ENCODE results near the gene MIAT. TPM values are rescaled to one million over a fixed set of nuclear protein-coding genes. Genes with fewer than 3 reads are reported as not detected.

Gene MIAT
- total RNA-seq, 2 donors from 2014 or later = 65.9 to 113 TPM

DNA sequence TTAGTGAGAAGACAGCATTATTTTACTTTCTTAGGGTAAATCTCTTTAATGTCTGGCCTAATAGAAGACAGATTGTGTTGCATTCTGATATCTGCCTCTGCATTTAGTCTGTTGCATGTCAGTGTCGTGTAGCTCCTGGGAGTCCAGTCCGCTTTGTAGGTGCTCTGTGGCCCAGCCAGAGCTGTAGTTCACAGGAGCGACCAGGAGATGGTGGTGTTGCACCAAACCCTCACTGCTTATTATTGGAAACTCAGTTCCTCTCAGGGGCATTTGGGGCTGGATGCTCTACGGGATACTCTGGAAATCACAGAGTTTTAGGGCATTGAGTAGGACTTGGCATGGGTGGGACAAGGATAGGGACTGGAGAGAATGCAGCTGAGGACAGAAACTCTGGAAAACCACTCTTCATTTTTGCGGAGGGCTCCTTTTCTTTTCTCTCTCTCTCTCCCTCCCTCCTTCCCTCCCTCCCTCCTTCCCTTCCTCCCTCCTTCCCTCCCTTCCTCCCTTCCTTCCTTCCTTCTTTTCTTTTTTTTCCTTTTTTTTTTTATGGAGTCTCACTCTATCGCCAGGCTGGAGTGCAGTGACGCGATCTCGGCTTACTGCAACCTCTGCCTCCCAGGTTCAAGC lies 21.7 kb downstream of the MIAT start:
- DNase-seq (peak; percentile 69 to 76), ATAC-seq (replicated peaks in 1 of 2) (peak; percentile 69 to 76)
- Mint-ChIP-seq H3K27ac (peak overlapping the region; percentile 28), H3K4me3 (no peak overlapping the region), H3K4me1 (ENCODE audit: low read depth) (peaks cover 58% of the 10 kb centered on the region), H3K9me3 (no peaks in the 10 kb centered on the region), H3K36me3 (ENCODE audit: insufficient read depth in 2 of 2) (peaks cover 2 to 19% of the 10 kb centered on the region in 2 donors), H3K27me3 (ENCODE audit: low read depth) (no peaks in the 10 kb centered on the region)

GRCh38 chr22:26680485-26680884 lies 23.1 kb downstream of the MIAT start:
- DNase-seq (no peak), ATAC-seq (replicated peaks in 1 of 2) (no peak)
- Mint-ChIP-seq H3K4me3 (no peak overlapping the region), H3K4me1 (ENCODE audit: low read depth) (peaks cover 45% of the 10 kb centered on the region), H3K27ac (no peak overlapping the region), H3K9me3 (no peaks in the 10 kb centered on the region), H3K27me3 (ENCODE audit: low read depth) (no peaks in the 10 kb centered on the region), H3K36me3 (ENCODE audit: insufficient read depth in 2 of 2) (peaks cover 2 to 16% of the 10 kb centered on the region in 2 donors)

DNA sequence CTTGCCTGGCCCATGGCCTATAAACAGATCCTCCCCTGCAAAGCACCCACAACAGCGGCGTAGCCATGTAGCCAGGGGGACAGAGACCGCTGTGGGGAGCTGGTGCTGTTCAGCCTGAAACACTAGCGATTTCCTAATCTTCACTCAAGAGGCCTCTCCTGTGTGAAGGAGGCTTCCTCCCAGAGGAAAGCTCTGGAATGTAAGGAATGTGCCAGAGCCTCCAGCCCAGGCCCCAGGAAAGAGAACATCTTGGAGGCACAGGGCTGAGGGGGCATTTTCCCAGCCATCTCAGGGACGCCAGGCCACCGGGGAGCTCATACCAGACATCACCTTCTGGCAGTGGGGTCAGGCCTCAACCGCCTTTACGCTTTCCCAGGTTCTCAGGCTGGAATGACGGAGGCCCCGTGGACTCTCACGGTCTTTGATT lies 24.0 kb downstream of the MIAT start:
- Mint-ChIP-seq H3K27ac (no peak overlapping the region), H3K27me3 (ENCODE audit: low read depth) (no peaks in the 10 kb centered on the region), H3K4me1 (ENCODE audit: low read depth) (peaks cover 36% of the 10 kb centered on the region), H3K9me3 (no peaks in the 10 kb centered on the region), H3K4me3 (no peak overlapping the region), H3K36me3 (ENCODE audit: insufficient read depth in 2 of 2) (peaks cover 2 to 14% of the 10 kb centered on the region in 2 donors)
- no peak for ATAC-seq (replicated peaks in 1 of 2)
- DNase-seq = no peak

- no peak for DNase-seq
- peaks cover 24% of the 10 kb centered on the region for H3K4me1 Mint-ChIP-seq (ENCODE audit: low read depth)
- no peaks in the 10 kb centered on the region for H3K27me3 Mint-ChIP-seq (ENCODE audit: low read depth)
- H3K4me3 Mint-ChIP-seq = no peak overlapping the region
- H3K27ac Mint-ChIP-seq = peak overlapping the region; percentile 48
- no peaks in the 10 kb centered on the region for H3K9me3 Mint-ChIP-seq
- peaks cover 2 to 14% of the 10 kb centered on the region in 2 donors for H3K36me3 Mint-ChIP-seq (ENCODE audit: insufficient read depth in 2 of 2)
- ATAC-seq (replicated peaks in 1 of 2) = no peak
Measured at GRCh38 chr22:26684168-26684567, 26.8 kb downstream of the MIAT start.

GRCh38 chr22:26685601-26686000 lies 28.2 kb downstream of the MIAT start:
- Mint-ChIP-seq H3K27me3 (ENCODE audit: low read depth) (no peaks in the 10 kb centered on the region), H3K4me3 (no peak overlapping the region), H3K36me3 (ENCODE audit: insufficient read depth in 2 of 2) (peaks cover 2 to 14% of the 10 kb centered on the region in 2 donors), H3K4me1 (ENCODE audit: low read depth) (peaks cover 16% of the 10 kb centered on the region), H3K9me3 (no peaks in the 10 kb centered on the region), H3K27ac (no peak overlapping the region)
- ATAC-seq (replicated peaks in 1 of 2) = no peak
- no peak for DNase-seq

DNA sequence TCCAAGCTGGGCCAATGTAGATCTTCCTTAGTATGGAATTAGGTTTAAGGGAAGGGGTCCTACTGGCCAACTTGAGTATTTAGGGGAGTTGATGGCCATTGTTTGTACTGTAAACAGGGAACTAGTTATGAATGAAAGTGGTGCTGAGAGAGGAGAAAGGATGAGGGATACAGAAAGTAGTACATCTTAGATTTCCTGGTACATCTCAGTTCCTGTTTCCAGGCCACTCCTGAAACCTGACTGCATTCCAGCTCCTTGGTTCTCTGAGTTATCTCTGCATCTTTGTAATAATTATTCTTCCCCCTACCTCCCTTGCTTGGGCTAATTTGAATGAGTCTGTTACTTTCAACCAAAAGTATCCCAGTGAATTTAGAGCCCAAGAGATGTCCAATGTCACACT lies 30.1 kb downstream of the MIAT start:
- Mint-ChIP-seq H3K27me3 (ENCODE audit: low read depth) (no peaks in the 10 kb centered on the region), H3K9me3 (no peaks in the 10 kb centered on the region), H3K4me3 (no peak overlapping the region), H3K27ac (peak overlapping the region; percentile 64), H3K4me1 (ENCODE audit: low read depth) (peaks cover 28% of the 10 kb centered on the region), H3K36me3 (ENCODE audit: insufficient read depth in 2 of 2) (peaks cover 0 to 8% of the 10 kb centered on the region in 2 donors)
- ATAC-seq (replicated peaks in 1 of 2) (no peak), DNase-seq (no peak)

DNA sequence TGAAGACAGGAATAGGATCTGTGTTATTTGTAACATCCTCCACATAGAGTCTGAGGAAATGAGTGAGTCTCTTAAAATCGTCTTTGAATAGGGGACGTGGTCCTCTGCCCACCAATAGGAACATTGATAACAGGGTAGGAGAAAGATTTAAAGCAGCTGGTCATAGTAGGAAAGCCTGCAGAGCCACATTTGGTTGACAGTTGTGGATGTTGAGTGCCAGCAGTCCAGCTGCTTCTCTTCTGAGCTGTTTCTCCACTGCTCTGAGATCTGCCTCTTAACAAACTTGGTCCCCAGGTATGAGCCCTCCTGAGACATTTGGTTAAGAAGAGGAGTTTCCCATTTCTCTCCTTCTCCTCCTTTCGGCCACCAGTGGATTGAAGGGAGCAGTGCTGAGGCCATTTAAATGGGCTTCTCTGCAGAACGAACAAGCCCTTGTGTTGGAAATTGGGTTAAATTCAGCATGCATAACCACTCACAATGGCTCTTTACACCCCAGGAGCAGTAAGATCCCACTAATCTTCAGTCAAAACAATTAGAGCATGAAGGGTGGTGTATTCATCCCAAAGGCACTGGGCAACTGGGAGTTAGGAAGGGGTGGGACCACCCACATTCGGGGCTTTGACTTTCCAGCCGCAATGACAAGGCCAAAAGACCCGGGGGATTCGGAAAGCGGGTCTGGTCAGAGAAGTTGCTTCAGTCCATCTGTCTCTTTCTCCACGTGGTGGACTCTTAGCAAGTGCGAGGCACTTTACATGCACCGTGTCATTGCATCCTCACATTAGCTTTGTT lies 32.3 kb downstream of the MIAT start:
- H3K27me3 Mint-ChIP-seq (ENCODE audit: low read depth) = no peaks in the 10 kb centered on the region
- ATAC-seq (replicated peaks in 1 of 2) (no peak), DNase-seq (no peak)
- H3K27ac Mint-ChIP-seq = no peak overlapping the region
- H3K36me3 Mint-ChIP-seq (ENCODE audit: insufficient read depth in 2 of 2) = peaks cover 3% of the 10 kb centered on the region in 2 donors
- no peaks in the 10 kb centered on the region for H3K9me3 Mint-ChIP-seq
- peaks cover 28% of the 10 kb centered on the region for H3K4me1 Mint-ChIP-seq (ENCODE audit: low read depth)
- no peak overlapping the region for H3K4me3 Mint-ChIP-seq

- peaks cover 3 to 10% of the 10 kb centered on the region in 2 donors for H3K36me3 Mint-ChIP-seq (ENCODE audit: insufficient read depth in 2 of 2)
- H3K4me3 Mint-ChIP-seq = no peak overlapping the region
- no peaks in the 10 kb centered on the region for H3K9me3 Mint-ChIP-seq
- no peaks in the 10 kb centered on the region for H3K27me3 Mint-ChIP-seq (ENCODE audit: low read depth)
- ATAC-seq (replicated peaks in 1 of 2) (no peak), DNase-seq (no peak)
- peak overlapping the region; percentile 20 for H3K27ac Mint-ChIP-seq
- H3K4me1 Mint-ChIP-seq (ENCODE audit: low read depth) = peaks cover 28% of the 10 kb centered on the region
Measured at GRCh38 chr22:26690654-26691376, 33.4 kb downstream of the MIAT start.

GRCh38 chr22:26691377-26691716 lies 34.0 kb downstream of the MIAT start:
- DNase-seq (no peak), ATAC-seq (replicated peaks in 1 of 2) (no peak)
- no peak overlapping the region for H3K4me3 Mint-ChIP-seq
- H3K27me3 Mint-ChIP-seq (ENCODE audit: low read depth) = no peaks in the 10 kb centered on the region
- no peaks in the 10 kb centered on the region for H3K9me3 Mint-ChIP-seq
- H3K4me1 Mint-ChIP-seq (ENCODE audit: low read depth) = peaks cover 28% of the 10 kb centered on the region
- H3K36me3 Mint-ChIP-seq (ENCODE audit: insufficient read depth in 2 of 2) = peaks cover 3 to 13% of the 10 kb centered on the region in 2 donors
- H3K27ac Mint-ChIP-seq = peak overlapping the region; percentile 66

DNA sequence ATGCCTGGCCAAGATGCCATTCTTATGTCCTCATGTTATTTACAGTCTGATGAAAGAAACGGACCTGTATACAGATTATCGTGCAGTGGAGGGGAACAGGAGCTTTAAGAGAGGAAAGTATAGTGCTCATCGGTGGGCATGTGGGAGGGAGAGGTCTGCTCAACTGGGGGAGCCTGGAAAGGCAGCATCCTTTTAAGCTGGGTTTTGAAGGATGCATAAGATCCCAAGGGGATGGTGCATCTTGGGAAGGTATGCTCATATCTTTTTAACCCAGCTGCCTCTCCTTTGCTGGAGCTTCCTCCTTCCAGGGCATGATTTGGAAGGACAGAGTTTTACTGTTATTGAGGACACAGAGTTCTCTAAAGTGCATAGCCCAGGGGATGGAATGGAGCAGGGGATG lies 34.8 kb downstream of the MIAT start:
- no peak for ATAC-seq (replicated peaks in 1 of 2)
- H3K36me3 Mint-ChIP-seq (ENCODE audit: insufficient read depth in 2 of 2) = peaks cover 3 to 13% of the 10 kb centered on the region in 2 donors
- no peaks in the 10 kb centered on the region for H3K27me3 Mint-ChIP-seq (ENCODE audit: low read depth)
- peaks cover 22% of the 10 kb centered on the region for H3K4me1 Mint-ChIP-seq (ENCODE audit: low read depth)
- H3K9me3 Mint-ChIP-seq = no peaks in the 10 kb centered on the region
- DNase-seq = no peak
- H3K27ac Mint-ChIP-seq = no peak overlapping the region
- no peak overlapping the region for H3K4me3 Mint-ChIP-seq

- Mint-ChIP-seq H3K27ac (no peak overlapping the region), H3K4me3 (no peak overlapping the region), H3K27me3 (ENCODE audit: low read depth) (no peaks in the 10 kb centered on the region), H3K9me3 (peaks cover 2% of the 10 kb centered on the region in 2 donors), H3K36me3 (ENCODE audit: insufficient read depth in 2 of 2) (peaks cover 10 to 33% of the 10 kb centered on the region in 2 donors), H3K4me1 (ENCODE audit: low read depth) (peaks cover under 1% of the 10 kb centered on the region)
- no peak for ATAC-seq (replicated peaks in 1 of 2)
- DNase-seq = no peak
Measured at GRCh38 chr22:26697151-26697550, 39.8 kb downstream of the MIAT start.

GRCh38 chr22:26700462-26700861 lies 43.1 kb downstream of the MIAT start:
- Mint-ChIP-seq H3K4me3 (no peak overlapping the region), H3K9me3 (peaks cover 2% of the 10 kb centered on the region in 2 donors), H3K27me3 (ENCODE audit: low read depth) (no peaks in the 10 kb centered on the region), H3K27ac (no peak overlapping the region), H3K36me3 (ENCODE audit: insufficient read depth in 2 of 2) (peaks cover 10 to 26% of the 10 kb centered on the region in 2 donors), H3K4me1 (ENCODE audit: low read depth) (peaks cover 1% of the 10 kb centered on the region)
- DNase-seq (no peak), ATAC-seq (replicated peaks in 1 of 2) (no peak)

DNA sequence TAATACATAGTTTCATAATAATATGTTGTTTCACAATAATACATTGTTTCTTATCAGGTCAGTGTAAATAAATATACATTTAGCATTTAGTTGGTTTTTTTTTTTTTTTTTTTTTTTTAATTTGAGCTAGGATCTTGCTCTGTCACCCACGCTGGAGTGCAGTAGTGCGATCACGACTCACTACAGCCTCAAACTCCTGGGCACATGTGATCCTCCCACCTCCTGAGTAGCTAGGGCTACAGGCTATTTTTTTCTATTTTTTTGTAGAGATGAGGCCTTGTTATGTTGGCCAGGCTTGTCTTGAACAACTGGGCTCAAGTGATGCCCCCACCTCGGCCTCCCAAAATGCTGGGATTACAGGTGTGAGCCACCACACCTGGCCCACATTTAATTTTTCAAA lies 43.5 kb downstream of the MIAT start:
- ATAC-seq (replicated peaks in 1 of 2) (no peak), DNase-seq (no peak)
- Mint-ChIP-seq H3K9me3 (peaks cover 2% of the 10 kb centered on the region in 2 donors), H3K4me1 (ENCODE audit: low read depth) (peaks cover 5% of the 10 kb centered on the region), H3K27me3 (ENCODE audit: low read depth) (no peaks in the 10 kb centered on the region), H3K36me3 (ENCODE audit: insufficient read depth in 2 of 2) (peaks cover 10 to 26% of the 10 kb centered on the region in 2 donors), H3K4me3 (no peak overlapping the region), H3K27ac (no peak overlapping the region)

All from activated T-cell treated with anti-CD3 and anti-CD28 coated beads, Interleukin-2, amount 50 U/mL, for 72 hours (primary cell).